Measurements from ENCODE around the gene CHN1.

CHN1 gene

GRCh38 chr2:174798801-174799200 lies 206.4 kb downstream of the CHN1 start:
- no peak for DNase-seq (ENCODE audit: low read depth)
- TF ChIP-seq CTCF (IDR thresholded peaks at IDR 0.05; ENCODE audit: control insufficient read depth, extremely low read depth, insufficient read depth) = no peak
- no peak overlapping the region for H3K4me3 ChIP-seq (ENCODE audit: low read depth, low read length)

GRCh38 chr2:174797781-174798276 lies 207.4 kb downstream of the CHN1 start:
- TF ChIP-seq CTCF (IDR thresholded peaks at IDR 0.05; ENCODE audit: control insufficient read depth, extremely low read depth, insufficient read depth) = no peak
- H3K4me3 ChIP-seq (ENCODE audit: low read depth, low read length) = no peak overlapping the region
- no peak for DNase-seq (ENCODE audit: low read depth)

- no peak for TF ChIP-seq CTCF (IDR thresholded peaks at IDR 0.05; ENCODE audit: control insufficient read depth, extremely low read depth, insufficient read depth)
- H3K4me3 ChIP-seq (ENCODE audit: low read depth, low read length) = no peak overlapping the region
- DNase-seq (ENCODE audit: low read depth) = no peak
Observed at GRCh38 chr2:174796319-174796771, 208.8 kb downstream of the CHN1 start.

GRCh38 chr2:174794851-174795374 lies 210.3 kb downstream of the CHN1 start:
- DNase-seq (ENCODE audit: low read depth) = no peak
- H3K4me3 ChIP-seq (ENCODE audit: low read depth, low read length) = no peak overlapping the region
- no peak for TF ChIP-seq CTCF (IDR thresholded peaks at IDR 0.05; ENCODE audit: control insufficient read depth, extremely low read depth, insufficient read depth)

- no peak for TF ChIP-seq CTCF (IDR thresholded peaks at IDR 0.05; ENCODE audit: control insufficient read depth, extremely low read depth, insufficient read depth)
- H3K4me3 ChIP-seq (ENCODE audit: low read depth, low read length) = no peak overlapping the region
- DNase-seq (ENCODE audit: low read depth) = no peak
Observed at GRCh38 chr2:174792309-174793025, 212.7 kb downstream of the CHN1 start.

GRCh38 chr2:174791746-174792280 lies 213.4 kb downstream of the CHN1 start:
- DNase-seq (ENCODE audit: low read depth) = no peak
- TF ChIP-seq CTCF (IDR thresholded peaks at IDR 0.05; ENCODE audit: control insufficient read depth, extremely low read depth, insufficient read depth) = no peak
- H3K4me3 ChIP-seq (ENCODE audit: low read depth, low read length) = no peak overlapping the region
